NCI-H345 (cell line): Measurements from ENCODE around the gene LRRC1.
A peak's percentile ranks its signal among the peaks of the same experiment; 100 is the strongest.
"Not testable (repeated sequence)": the region's sequence is repeated elsewhere in the genome, so short reads cannot be mapped to it uniquely, and the experiment has no call there.

Experiments
- DNase-seq: peaks from one replicate; lab custom pipeline; 2025; lab: John Stamatoyannopoulos, UW

The LRRC1 gene

GRCh38 chr6:53792973-53793317 lies 1.9 kb upstream of the LRRC1 start:
- DNase-seq, result no peak

GRCh38 chr6:53793318-53794136 lies 1.3 kb upstream of the LRRC1 start:
- DNase-seq, result peak; percentile 81

GRCh38 chr6:53794137-53794719 lies 577 bp upstream of the LRRC1 start:
- DNase-seq, result peak; percentile 90

GRCh38 chr6:53795340-53795701 lies 516 bp downstream of the LRRC1 start:
- DNase-seq, result peak; percentile 49

GRCh38 chr6:53795702-53796450 lies 1.1 kb downstream of the LRRC1 start:
- peak; percentile 27 for DNase-seq

GRCh38 chr6:53796451-53796780 lies 1.6 kb downstream of the LRRC1 start:
- DNase-seq, result peak; percentile 23

- DNase-seq, result no peak
These were observed 2.0 kb downstream of the LRRC1 start for GRCh38 chr6:53796791-53797190.

- DNase-seq, result no peak
These were observed 2.5 kb downstream of the LRRC1 start for GRCh38 chr6:53797304-53797703.

GRCh38 chr6:53799340-53799739 lies 4.5 kb downstream of the LRRC1 start:
- DNase-seq, result no peak

- DNase-seq, result no peak
These were observed 6.2 kb downstream of the LRRC1 start for GRCh38 chr6:53801022-53801421.

GRCh38 chr6:53802582-53802981 lies 7.8 kb downstream of the LRRC1 start:
- no peak for DNase-seq

- no peak for DNase-seq
These were observed 8.5 kb downstream of the LRRC1 start for GRCh38 chr6:53803081-53803860.

- no peak for DNase-seq
These were observed 10.2 kb downstream of the LRRC1 start for GRCh38 chr6:53805016-53805415.

GRCh38 chr6:53805725-53806124 lies 10.9 kb downstream of the LRRC1 start:
- peak; percentile 43 for DNase-seq

- DNase-seq, result not testable (repeated sequence)
These were observed 12.8 kb downstream of the LRRC1 start for GRCh38 chr6:53807606-53808005.

GRCh38 chr6:53808302-53808881 lies 13.6 kb downstream of the LRRC1 start:
- no peak for DNase-seq

- DNase-seq, result no peak
These were observed 14.9 kb downstream of the LRRC1 start for GRCh38 chr6:53809691-53810090.

GRCh38 chr6:53811082-53811481 lies 16.3 kb downstream of the LRRC1 start:
- peak; percentile 70 for DNase-seq

GRCh38 chr6:53811746-53812145 lies 16.9 kb downstream of the LRRC1 start:
- peak; percentile 26 for DNase-seq

GRCh38 chr6:53813096-53813495 lies 18.3 kb downstream of the LRRC1 start:
- no peak for DNase-seq

- no peak for DNase-seq
These were observed 19.0 kb downstream of the LRRC1 start for GRCh38 chr6:53813801-53814200.

GRCh38 chr6:53814353-53814752 lies 19.5 kb downstream of the LRRC1 start:
- no peak for DNase-seq
